Activated gamma-delta T cell treated with anti-CD3 and anti-CD28 coated beads, Interleukin-2, amount 50 U/mL, for 16 hours (primary cell): ENCODE measurements around the gene CCT7.

ENCODE experiments used
- DNase-seq: peaks from one replicate; pipeline ENCODE4 v3.0.0-alpha.2; 2020; ENCODE audit warnings: low read depth

CCT7 gene

GRCh38 chr2:73294239-73294638 is 60.1 kb downstream of the CCT7 start:
- no peak for DNase-seq

- DNase-seq = no peak
Measured at GRCh38 chr2:73295751-73296400, 61.8 kb downstream of the CCT7 start.

- no peak for DNase-seq
Measured at GRCh38 chr2:73297151-73297559, 63.0 kb downstream of the CCT7 start.

GRCh38 chr2:73297586-73297985 is 63.5 kb downstream of the CCT7 start:
- DNase-seq = no peak

GRCh38 chr2:73300926-73301325 is 66.8 kb downstream of the CCT7 start:
- no peak for DNase-seq

- DNase-seq = no peak
Measured at GRCh38 chr2:73301636-73302035, 67.5 kb downstream of the CCT7 start.
